OCI-M2 (cell line): ENCODE data around the gene ADPRM.

ENCODE experiments used
- DNase-seq: peaks from one replicate; lab custom pipeline; 2025; ENCODE audit not compliant: unreplicated experiment; lab: John Stamatoyannopoulos, UW

Gene ADPRM

GRCh38 chr17:10739386-10739785 lies 42.0 kb downstream of the ADPRM start:
- no peak for DNase-seq

- no peak for DNase-seq
These were observed 44.2 kb downstream of the ADPRM start for GRCh38 chr17:10741416-10742135.

GRCh38 chr17:10742431-10742830 lies 45.0 kb downstream of the ADPRM start:
- DNase-seq: no peak

GRCh38 chr17:10743316-10744009 lies 46.1 kb downstream of the ADPRM start:
- no peak for DNase-seq

GRCh38 chr17:10744501-10745000 lies 47.2 kb downstream of the ADPRM start:
- DNase-seq: no peak

GRCh38 chr17:10745231-10745630 lies 47.8 kb downstream of the ADPRM start:
- no peak for DNase-seq

- no peak for DNase-seq
These were observed 51.3 kb downstream of the ADPRM start for GRCh38 chr17:10748531-10749181.

- no peak for DNase-seq
These were observed 52.8 kb downstream of the ADPRM start for GRCh38 chr17:10750210-10750609.

- no peak for DNase-seq
These were observed 54.2 kb downstream of the ADPRM start for GRCh38 chr17:10751563-10751962.

GRCh38 chr17:10752696-10753095 lies 55.3 kb downstream of the ADPRM start:
- no peak for DNase-seq

GRCh38 chr17:10754109-10754508 lies 56.7 kb downstream of the ADPRM start:
- DNase-seq: no peak

- no peak for DNase-seq
These were observed 57.6 kb downstream of the ADPRM start for GRCh38 chr17:10754861-10755591.

GRCh38 chr17:10755592-10756127 lies 58.3 kb downstream of the ADPRM start:
- DNase-seq: no peak

- DNase-seq: no peak
These were observed 58.8 kb downstream of the ADPRM start for GRCh38 chr17:10756185-10756584.

GRCh38 chr17:10756619-10757018 lies 59.2 kb downstream of the ADPRM start:
- no peak for DNase-seq

GRCh38 chr17:10757067-10757466 lies 59.7 kb downstream of the ADPRM start:
- no peak for DNase-seq

- DNase-seq: no peak
These were observed 60.3 kb downstream of the ADPRM start for GRCh38 chr17:10757647-10758046.

- DNase-seq: no peak
These were observed 60.7 kb downstream of the ADPRM start for GRCh38 chr17:10758062-10758461.
